CD4-positive, alpha-beta T cell treated with Interleukin-6 for 4 hours (primary cell): ENCODE measurements around the gene BDH2.

Source experiments
- DNase-seq: peaks from one replicate; pipeline ENCODE4 v3.0.0-alpha.2; 2020; ENCODE audit warnings: mixed read lengths

BDH2 gene

GRCh38 chr4:103079621-103080020 is 20.0 kb downstream of the BDH2 start:
- DNase-seq: no peak

DNA sequence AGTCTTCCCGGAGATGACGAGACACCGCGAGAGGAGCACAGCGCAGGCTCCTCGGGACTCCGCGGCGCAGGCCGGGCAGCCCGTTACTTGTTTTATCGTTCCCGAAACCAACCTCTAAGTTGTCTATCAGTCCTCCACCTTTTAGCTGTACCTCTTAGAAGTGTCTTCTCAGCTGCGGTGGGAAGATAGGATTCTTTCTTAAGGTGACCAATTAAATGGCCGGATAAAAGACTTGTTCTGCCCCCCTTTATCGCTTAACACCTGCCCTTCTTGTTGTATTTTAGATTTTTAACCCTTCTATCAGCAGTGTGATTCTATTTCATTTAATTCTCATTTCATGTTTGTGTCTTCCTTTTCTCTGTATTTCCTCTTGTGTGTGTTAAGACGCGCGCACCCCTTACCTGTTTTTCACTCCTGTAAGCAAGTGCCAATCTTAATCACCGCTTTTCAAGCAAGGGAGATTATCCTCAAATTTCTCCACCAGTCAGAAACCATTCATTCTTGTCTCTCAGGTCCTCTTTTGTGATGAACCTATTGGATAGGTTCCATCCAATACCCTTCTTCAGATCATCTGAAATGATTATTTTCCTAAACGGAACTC is 22.8 kb downstream of the BDH2 start, which contains the start of gene SLC9B2:
TSS of gene SLC9B2 (minus strand) at position 15 of the 601 bp plus-strand sequence. CDS start 9,211 bp downstream, outside the sequence.
- DNase-seq: peak; percentile 22

GRCh38 chr4:103075894-103076746 is 23.5 kb downstream of the BDH2 start:
- peak; percentile 69 for DNase-seq

- no peak for DNase-seq
These were observed 24.2 kb downstream of the BDH2 start for GRCh38 chr4:103075435-103075893.

DNA sequence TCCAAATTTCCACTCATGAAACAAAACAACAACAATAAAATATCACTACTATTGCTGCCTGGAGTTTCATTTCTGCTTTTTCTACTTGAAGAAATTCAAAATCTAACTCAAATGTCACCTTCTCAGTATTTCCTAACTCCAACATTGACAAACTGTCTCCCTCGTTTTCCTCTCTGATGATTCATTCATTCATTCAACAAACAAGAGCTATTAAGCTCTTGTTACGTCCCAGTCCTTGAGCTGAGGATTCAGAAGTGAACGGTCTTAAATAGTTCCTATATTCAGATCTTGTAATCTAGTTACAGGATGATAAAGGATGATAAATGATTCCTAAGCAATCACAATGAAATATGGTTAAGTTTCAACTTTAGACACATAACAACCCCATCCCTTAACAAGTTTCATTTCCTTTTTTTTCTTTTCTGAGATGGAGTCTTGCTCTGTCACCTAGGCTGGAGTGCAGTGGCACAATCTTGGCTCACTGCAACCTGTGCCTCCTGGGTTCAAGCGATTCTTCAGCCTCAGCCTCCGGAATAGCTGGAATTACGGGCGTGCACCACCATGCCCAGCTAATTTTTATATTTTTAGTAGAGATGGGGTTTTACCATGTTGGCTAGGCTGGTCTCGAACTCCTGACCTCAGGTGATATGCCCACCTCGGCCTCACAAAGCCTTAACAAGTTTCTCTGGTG is 24.7 kb downstream of the BDH2 start:
- no peak for DNase-seq

DNA sequence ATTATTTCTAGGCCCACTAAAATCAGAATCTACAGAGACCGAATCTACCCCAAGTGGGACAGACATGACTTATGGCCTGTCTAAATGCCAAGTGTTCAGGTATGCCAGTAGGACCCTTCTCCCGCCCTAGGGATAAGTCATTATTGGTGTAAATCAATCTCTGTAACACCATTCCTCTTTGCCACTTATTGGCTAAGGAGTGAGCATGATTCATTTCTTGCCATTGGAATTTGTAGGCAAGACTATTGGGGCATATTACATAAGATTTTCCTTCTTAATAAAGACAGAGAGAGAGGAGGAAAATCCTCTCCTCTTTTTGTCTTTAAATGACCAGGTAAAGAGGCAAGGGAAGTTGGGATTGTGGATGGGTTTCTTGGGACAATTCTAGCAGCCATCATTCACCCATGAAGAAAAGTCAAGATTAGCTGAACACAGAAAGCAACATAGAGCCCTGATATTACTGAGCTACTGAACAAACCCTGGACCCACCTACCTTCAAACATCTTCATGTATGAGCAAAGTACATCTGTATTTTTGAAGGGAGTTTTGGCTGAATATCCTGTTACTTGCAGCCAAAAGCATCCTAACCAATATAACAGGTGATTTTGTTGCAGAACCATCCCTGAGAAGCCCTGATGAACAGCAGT is 25.7 kb downstream of the BDH2 start:
- DNase-seq: no peak

GRCh38 chr4:103067841-103068547 is 31.6 kb downstream of the BDH2 start:
- no peak for DNase-seq

GRCh38 chr4:103060453-103061148 is 39.0 kb downstream of the BDH2 start:
- DNase-seq: no peak

DNA sequence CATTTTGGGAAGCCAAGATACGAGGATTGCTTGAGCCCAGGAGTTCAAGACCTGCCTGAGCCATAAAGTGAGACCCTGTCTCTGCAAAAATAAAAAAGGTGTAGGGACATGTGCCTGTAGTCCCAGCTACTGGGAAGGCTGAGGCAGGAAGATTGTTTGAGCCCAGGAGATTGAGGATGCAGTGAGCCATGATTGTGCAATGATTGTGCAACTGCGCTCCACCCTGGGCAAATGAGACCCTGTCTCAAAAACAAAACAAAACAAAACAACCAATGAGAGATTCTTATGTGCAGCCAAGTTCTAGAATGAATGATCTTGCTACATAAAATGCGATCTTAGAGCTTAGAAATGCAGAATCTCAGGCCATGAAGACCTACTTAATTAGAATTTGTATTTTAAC is 45.6 kb downstream of the BDH2 start:
- no peak for DNase-seq

DNA sequence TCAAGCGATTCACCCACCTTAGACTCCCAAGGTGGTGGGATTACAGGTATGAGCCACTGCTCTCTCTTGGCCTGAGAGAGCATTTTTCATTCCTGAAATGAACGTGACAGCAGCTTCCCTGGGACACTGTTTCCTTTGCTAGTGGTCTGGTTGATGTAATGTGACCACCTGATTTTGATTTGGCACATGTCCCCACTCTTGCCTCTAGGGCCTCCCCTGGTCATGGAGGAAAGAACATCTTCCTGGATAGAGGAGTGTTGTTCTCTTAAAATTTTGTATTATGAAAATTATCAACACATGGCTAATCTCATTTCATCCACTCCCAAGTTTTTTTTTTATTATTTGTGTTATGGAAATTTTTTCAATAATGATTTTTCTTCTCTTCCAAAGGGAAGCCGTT is 46.9 kb downstream of the BDH2 start:
- DNase-seq: no peak

GRCh38 chr4:103052145-103052544 is 47.5 kb downstream of the BDH2 start:
- DNase-seq: no peak

- no peak for DNase-seq
These were observed 48.7 kb downstream of the BDH2 start for GRCh38 chr4:103050736-103051436.

DNA sequence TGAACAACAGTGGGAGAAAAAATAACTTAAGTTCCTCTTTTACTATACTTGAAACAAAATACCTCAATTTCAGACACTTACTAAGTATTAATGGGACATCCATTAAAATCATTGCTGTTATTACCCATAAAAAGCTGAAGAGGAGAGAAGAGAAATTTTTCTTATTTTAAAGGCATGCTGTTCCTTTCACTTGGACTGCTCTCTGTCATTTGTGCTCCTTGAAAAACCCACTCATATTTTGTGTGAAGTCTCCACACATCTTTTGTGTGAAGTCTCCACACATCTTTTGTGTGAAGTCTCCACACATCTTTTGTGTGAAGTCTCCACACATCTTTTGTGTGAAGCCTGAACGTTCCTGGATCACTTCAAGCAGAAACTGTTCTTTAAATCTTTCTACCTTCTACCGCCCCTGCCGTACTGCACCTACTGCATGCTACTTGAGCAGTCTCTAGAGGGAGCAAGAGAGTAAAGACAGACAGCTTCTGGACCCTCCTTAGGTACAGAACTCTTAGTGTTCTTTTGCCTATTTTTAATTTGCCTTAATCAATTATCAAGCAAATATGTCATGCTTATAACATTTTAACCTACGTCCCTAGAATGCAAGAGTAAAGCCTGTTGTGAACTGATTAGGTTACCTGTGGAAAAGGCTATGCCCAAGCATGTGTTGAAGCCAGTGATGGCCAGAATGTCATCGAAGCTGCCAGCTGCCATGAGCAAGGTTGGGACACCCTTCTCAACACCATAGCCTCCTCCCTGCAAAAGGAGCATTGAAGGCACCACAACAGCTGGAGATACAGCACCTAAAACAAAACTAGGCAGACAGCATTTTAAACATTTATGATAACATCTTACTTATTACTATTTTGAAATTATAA is 53.0 kb downstream of the BDH2 start:
- DNase-seq: peak; percentile 41

- no peak for DNase-seq
These were observed 55.5 kb downstream of the BDH2 start for GRCh38 chr4:103044183-103044582.

DNA sequence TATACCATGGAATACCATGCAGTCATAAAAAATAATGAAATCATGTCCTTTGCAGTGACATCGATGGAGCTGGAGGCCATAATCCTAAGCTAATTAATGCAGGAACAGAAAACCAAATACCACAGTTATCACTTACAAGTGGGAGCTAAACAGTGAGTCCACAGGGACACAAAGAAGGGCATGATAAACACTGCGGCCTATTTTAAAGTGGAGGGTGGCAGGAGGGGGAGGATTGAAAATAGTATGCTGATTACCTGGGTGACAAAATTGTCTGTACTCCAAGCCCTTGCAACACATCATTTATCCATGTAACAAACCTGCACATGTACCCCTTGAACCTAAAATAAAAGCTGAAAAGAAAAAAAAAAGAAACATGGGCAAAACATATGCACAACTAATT is 63.5 kb downstream of the BDH2 start:
- DNase-seq: no peak

GRCh38 chr4:103032574-103032973 is 67.1 kb downstream of the BDH2 start:
- no peak for DNase-seq

GRCh38 chr4:103030791-103031190 is 68.8 kb downstream of the BDH2 start:
- DNase-seq: no peak

DNA sequence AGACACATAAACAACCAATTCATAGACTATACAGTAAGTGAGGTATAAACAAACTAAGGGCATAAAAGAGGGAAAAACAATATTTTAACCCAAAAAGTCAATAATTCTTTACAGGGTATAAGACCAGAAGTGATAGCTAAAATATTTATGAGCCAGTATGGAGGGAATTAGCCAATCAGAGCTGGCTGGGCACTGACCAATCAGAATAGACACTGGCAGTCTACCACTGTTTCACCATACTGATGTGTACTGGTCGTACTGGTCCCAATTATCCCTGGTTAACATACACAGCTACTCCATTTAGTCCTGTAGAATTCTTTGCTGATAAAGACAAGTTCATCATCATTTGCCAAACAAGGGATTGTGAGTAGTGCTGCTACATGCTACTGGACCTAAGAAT is 70.3 kb downstream of the BDH2 start:
- no peak for DNase-seq
